IPS DF 4.7 (cell line): ENCODE results near the gene RPRD2.
"Not testable (repeated sequence)": the region's sequence is repeated elsewhere in the genome, so short reads cannot be mapped to it uniquely, and the experiment has no call there.

Experiments
- DNase-seq: peaks from one replicate; pipeline ENCODE4 v3.0.0-alpha.2; 2013; ENCODE audit warnings: low spot score; ENCODE audit errors: extremely low read depth

RPRD2 gene

GRCh38 chr1:150388241-150388640, 24.3 kb downstream of the RPRD2 start:
- DNase-seq = no peak

GRCh38 chr1:150389650-150390049, 25.7 kb downstream of the RPRD2 start:
- DNase-seq = no peak

GRCh38 chr1:150392627-150393026, 28.7 kb downstream of the RPRD2 start:
- DNase-seq = no peak

GRCh38 chr1:150395115-150395514, 31.2 kb downstream of the RPRD2 start:
- not testable (repeated sequence) for DNase-seq

GRCh38 chr1:150397392-150398032, 33.6 kb downstream of the RPRD2 start:
- DNase-seq = no peak

- no peak for DNase-seq
Observed at GRCh38 chr1:150404465-150404864, 40.5 kb downstream of the RPRD2 start.

- no peak for DNase-seq
Observed at GRCh38 chr1:150405660-150406059, 41.7 kb downstream of the RPRD2 start.

GRCh38 chr1:150406483-150406882, 42.5 kb downstream of the RPRD2 start:
- no peak for DNase-seq

- no peak for DNase-seq
Observed at GRCh38 chr1:150407330-150407729, 43.4 kb downstream of the RPRD2 start.

- no peak for DNase-seq
Observed at GRCh38 chr1:150408800-150409199, 44.9 kb downstream of the RPRD2 start.

- no peak for DNase-seq
Observed at GRCh38 chr1:150409504-150410362, 45.8 kb downstream of the RPRD2 start.

- DNase-seq = no peak
Observed at GRCh38 chr1:150410582-150411101, 46.7 kb downstream of the RPRD2 start.

GRCh38 chr1:150414592-150414991, 50.6 kb downstream of the RPRD2 start:
- no peak for DNase-seq

GRCh38 chr1:150415800-150416199, 51.9 kb downstream of the RPRD2 start:
- no peak for DNase-seq

GRCh38 chr1:150420560-150421265, 56.8 kb downstream of the RPRD2 start:
- no peak for DNase-seq

GRCh38 chr1:150422541-150422940, 58.6 kb downstream of the RPRD2 start:
- no peak for DNase-seq

- no peak for DNase-seq
Observed at GRCh38 chr1:150429805-150430204, 65.9 kb downstream of the RPRD2 start.

- no peak for DNase-seq
Observed at GRCh38 chr1:150441121-150441520, 77.2 kb downstream of the RPRD2 start.

- DNase-seq = no peak
Observed at GRCh38 chr1:150444232-150444631, 80.3 kb downstream of the RPRD2 start.

GRCh38 chr1:150456146-150456647, 92.2 kb downstream of the RPRD2 start:
- no peak for DNase-seq

- peak; percentile 28 for DNase-seq
Observed at GRCh38 chr1:150464422-150464826, 100.5 kb downstream of the RPRD2 start.

GRCh38 chr1:150466964-150467363, 103.0 kb downstream of the RPRD2 start:
- no peak for DNase-seq
